Activated T-cell treated with anti-CD3 and anti-CD28 coated beads for 24 hours (primary cell): ENCODE measurements around the gene OLIG1.

Source experiments
- DNase-seq: peaks from one replicate; pipeline ENCODE4 v3.0.0-alpha.2; 2020; ENCODE audit warnings: low read depth

The OLIG1 gene

DNA sequence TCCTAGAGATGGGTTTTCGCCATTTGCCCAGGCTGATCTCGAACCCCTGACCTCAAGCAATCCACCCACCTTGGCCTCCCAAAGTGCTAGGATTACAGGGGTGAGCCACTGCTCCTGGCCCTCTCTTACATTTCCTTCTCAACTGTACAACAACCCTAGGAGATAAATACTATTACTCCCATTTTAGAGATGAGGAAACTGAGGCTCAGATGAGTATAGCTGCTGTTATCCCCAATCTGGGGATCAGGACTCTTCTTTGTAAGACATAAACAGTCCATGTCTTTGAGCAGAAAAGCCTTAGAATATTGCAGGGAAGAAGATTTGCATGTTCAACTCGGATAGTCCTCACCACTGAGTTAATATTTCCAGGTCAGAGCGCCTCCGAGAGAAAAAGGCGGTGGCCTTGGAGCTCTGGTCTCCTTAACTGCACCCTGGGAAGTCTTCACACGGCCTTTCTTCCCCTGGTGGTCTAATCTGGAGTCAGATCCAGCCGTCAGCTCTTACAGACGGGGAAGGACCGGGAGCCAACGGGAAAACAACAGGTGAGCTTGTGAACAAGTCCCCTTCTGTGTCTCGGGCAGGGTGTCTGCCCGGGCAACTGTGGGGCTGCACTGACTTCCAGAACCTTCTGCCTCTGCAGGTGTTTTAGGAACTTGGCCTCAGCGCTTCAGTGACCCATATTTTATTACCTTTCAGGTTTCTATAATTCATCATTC is 5.9 kb upstream of the OLIG1 start:
- DNase-seq: no peak

DNA sequence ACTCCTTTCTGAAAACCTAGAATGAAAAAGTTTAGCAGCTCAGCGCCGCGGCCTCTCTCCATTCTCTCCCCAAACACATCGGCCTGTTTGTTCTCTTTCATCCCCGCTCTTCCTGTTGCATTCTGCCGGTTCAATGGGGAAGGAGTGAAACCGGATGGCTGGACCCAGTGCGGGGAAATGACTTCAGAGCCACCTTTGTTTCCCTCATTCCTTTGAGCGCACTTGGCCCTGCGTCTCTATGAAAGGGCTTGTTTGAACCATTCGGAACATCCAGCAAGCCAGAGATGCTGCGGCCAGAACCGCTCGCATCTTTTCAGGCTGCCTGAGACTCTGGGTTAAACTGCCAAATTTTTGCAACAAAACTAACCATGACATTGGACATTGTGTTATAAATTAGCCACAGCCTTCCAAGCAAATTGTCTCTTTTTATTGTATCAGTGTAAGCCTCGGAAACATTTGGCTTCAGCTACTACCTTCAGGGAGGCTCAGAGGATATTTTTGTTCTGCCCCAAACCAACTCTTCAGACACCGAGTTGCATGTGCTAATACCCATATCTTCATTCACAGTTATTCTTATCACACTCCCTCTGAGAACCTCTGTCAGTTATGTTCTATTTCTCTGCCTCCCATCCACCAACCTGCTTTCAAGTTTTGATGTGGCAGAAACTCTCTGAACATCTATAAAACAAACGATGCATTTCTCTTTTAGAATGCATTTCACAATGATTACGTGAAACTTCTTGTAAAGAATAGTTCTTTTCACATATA is 5.1 kb upstream of the OLIG1 start:
- no peak for DNase-seq

DNA sequence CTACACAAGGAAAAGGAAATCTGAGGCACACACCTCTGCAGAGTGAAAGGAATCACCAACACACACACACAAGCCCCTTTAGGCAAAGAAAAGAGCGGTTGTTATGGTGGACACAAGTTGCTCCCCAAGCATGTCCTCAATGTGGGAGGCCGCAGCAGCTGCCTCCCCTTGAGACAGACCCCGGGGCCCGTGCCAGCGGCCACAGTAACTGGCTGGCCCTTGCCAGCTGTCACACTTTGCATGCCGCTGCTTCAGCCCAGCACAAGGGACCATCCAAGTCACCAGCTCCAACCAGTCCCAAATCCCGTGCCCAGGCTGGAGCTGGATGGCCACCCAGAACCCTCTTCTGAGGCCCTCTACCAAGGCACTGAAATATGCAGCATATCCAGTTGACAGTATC is 2.9 kb upstream of the OLIG1 start:
- DNase-seq: no peak

- no peak for DNase-seq
Observed at GRCh38 chr21:33067457-33067856, 2.5 kb upstream of the OLIG1 start.

GRCh38 chr21:33069243-33069642 is 698 bp upstream of the OLIG1 start:
- no peak for DNase-seq

GRCh38 chr21:33069645-33069993 is 322 bp upstream of the OLIG1 start:
- no peak for DNase-seq

GRCh38 chr21:33070744-33070997 is 730 bp downstream of the OLIG1 start:
- no peak for DNase-seq

DNA sequence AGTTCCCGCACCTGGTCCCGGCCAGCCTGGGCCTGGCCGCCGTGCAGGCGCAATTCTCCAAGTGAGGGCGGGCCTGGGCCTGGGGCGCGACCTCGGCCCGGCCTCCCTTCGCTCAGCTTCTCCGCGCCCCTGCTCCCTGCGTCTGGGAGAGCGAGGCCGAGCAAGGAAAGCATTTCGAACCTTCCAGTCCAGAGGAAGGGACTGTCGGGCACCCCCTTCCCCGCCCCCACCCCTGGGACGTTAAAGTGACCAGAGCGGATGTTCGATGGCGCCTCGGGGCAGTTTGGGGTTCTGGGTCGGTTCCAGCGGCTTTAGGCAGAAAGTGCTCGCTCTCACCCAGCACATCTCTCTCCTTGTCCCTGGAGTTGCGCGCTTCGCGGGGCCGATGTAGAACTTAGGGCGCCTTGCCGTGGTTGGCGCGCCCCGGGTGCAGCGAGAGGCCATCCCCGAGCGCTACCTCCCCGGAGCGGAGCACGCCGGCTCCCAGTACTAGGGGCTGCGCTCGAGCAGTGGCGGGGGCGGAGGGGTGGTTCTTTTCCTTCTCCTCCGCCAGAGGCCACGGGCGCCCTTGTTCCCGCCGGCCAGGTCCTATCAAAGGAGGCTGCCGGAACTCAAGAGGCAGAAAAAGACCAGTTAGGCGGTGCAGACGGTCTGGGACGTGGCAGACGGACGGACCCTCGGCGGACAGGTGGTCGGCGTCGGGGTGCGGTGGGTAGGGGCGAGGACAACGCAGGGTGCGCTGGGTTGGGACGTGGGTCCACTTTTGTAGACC is 1.2 kb downstream of the OLIG1 start:
- no peak for DNase-seq

DNA sequence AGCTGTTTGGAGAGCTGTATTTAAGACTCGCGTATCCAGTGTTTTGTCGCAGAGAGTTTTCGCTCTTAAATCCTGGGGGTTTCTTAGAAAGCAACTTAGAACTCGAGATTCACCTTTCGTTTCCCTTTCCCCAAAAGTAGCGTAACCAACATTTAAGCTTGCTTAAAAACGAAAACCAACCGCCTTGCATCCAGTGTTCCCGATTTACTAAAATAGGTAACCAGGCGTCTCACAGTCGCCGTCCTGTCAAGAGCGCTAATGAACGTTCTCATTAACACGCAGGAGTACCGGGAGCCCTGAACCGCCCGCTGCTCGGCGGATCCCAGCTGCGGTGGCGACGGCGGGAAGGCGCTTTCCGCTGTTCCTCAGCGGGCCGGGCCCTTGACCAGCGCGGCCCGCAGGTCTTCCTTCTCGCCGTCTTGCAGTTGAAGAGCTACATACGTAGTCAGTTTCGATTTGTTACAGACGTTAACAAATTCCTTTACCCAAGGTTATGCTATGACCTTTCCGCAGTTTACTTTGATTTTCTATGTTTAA is 1.9 kb downstream of the OLIG1 start:
- no peak for DNase-seq

- no peak for DNase-seq
Observed at GRCh38 chr21:33073636-33074035, 3.7 kb downstream of the OLIG1 start.

- no peak for DNase-seq
Observed at GRCh38 chr21:33075128-33075527, 5.2 kb downstream of the OLIG1 start.

- DNase-seq: no peak
Observed at GRCh38 chr21:33075596-33076195, 5.8 kb downstream of the OLIG1 start.

- DNase-seq: no peak
Observed at GRCh38 chr21:33076600-33077329, 6.8 kb downstream of the OLIG1 start.

- peak; percentile 20 for DNase-seq
Observed at GRCh38 chr21:33078907-33079582, 9.1 kb downstream of the OLIG1 start.

DNA sequence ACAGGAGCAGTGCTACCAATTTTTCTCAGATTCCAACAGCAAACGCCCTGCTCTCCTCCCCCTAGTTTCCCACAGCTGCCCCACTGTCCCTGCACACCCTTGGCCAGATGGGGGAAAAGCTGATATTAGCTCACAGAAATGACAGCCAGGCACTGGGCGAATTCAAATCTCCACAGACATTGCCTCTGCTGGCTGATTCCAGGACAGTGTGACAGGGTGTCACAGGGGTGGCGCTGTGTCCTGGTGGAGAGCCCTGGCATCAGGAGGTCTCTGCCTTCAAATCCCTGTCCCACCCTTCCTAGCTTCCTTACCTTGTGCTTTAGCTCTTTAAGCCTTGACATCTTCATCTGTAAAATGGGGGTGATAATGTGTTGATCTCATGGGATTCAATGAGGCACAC is 10.4 kb downstream of the OLIG1 start:
- no peak for DNase-seq

DNA sequence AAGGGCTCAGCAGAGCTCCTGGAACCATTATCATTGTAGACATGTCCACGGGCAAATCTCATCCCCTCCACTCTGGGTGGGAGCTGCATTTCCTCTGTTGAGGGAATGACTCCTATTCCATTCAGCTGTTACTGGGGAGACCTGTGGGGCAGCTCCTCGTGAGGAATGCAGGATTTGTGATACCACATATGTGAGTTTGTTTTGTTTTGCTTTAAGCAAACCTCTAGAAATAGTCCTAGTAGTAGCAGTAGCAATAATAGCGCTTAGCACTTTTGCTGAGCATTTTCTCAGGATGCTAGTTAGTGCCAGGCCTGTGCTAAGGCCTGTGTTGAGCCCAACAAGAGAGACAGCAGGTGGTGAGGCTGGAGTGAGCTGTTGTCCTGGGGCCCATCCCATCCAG is 10.8 kb downstream of the OLIG1 start:
- no peak for DNase-seq

DNA sequence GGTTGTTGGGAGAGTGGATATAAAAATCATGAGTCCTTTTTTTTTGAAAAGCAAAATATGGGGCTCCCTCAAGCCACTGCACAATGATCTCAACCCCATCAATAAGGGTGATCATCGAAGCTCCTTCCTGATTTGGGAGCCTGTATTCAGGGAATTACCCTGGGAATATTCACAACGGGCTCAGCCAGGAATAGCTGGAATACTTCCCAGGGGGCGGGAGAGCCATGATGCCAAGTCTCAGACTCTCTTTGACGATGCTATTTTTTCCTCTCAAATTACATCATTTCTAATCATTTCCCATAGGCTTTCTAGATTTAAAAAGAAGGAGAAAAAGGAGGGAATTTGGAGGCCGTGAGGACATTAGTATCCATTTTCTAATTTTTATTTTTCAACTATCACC is 18.4 kb downstream of the OLIG1 start:
- no peak for DNase-seq

- DNase-seq: no peak
Observed at GRCh38 chr21:33089395-33090119, 19.6 kb downstream of the OLIG1 start.

DNA sequence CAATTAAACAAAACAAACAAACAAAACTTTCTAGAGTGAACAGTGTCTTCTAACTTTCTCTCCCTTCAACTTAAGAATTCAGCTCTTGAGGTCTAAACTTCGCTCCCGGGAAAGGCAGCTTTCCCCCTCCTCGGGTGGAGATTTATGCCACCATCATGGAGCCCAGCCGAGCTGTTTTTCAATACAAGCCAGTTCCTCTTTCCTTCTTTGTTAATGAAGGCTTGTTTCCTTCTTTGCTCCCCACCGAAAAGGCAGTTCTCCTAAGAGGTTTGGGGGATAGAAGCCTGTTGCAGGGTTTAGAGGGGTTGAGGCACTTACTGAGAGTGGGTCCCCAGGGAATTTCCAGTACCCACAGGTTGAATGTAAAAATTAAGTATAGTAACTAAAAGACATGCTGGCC is 26.5 kb downstream of the OLIG1 start:
- no peak for DNase-seq

DNA sequence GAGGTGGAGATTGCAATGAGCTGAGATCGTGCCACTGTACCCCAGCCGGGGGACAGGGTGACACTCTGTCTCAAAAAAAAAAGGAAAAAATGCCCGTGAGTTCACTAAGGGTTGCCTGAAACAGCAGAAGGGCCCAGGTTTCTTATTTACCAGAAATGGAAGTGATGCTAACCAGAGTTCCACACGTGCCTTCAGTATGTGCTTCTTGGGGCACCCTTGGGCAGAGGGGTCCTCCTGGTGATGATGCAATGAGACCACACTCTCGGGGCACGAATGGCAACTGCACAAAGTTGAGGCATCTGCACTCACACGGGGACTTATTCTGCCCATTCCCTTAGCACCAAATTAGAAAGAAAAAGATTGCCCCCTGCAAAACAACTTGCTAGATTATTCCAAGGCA is 29.2 kb downstream of the OLIG1 start:
- DNase-seq: no peak
